OCI-LY3 (cell line): Measurements from ENCODE around the gene ATP5ME.

Source experiments
- EZH2phosphoT487 ChIP-seq: fragments of 200-600 bp; shearing (Covaris generic); IDR thresholded peaks from 2 replicates; pipeline ENCODE4 v1.6.1; 2018; ENCODE audit warnings: antibody characterized with exemption, mixed run types, low read depth
- TF ChIP-seq, protein P1 (sequence below): fragments of 200-600, 300-600 bp; sonication (generic); IDR thresholded peaks from 2 replicates; pipeline ENCODE4 v1.5.1; 2014; ENCODE audit warnings: antibody characterized with exemption, low read length, low read depth

GRCh38 chr4:712916-713632, 39.0 kb upstream of the ATP5ME start:
- TF ChIP-seq, protein P1, sequence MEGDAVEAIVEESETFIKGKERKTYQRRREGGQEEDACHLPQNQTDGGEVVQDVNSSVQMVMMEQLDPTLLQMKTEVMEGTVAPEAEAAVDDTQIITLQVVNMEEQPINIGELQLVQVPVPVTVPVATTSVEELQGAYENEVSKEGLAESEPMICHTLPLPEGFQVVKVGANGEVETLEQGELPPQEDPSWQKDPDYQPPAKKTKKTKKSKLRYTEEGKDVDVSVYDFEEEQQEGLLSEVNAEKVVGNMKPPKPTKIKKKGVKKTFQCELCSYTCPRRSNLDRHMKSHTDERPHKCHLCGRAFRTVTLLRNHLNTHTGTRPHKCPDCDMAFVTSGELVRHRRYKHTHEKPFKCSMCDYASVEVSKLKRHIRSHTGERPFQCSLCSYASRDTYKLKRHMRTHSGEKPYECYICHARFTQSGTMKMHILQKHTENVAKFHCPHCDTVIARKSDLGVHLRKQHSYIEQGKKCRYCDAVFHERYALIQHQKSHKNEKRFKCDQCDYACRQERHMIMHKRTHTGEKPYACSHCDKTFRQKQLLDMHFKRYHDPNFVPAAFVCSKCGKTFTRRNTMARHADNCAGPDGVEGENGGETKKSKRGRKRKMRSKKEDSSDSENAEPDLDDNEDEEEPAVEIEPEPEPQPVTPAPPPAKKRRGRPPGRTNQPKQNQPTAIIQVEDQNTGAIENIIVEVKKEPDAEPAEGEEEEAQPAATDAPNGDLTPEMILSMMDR, result no peak
- no peak for TF ChIP-seq EZH2phosphoT487
